GM23338 (cell line): Measurements from ENCODE around the gene SVIL. TPM values are rescaled to one million over a fixed set of nuclear protein-coding genes. Genes with fewer than 3 reads are reported as not detected.

Experiments used
- ATAC-seq: fragments of 200-7000 bp; cut with Tn5 transposase; 3 replicates; pipeline ENCODE4 v1.9.1; 2020
- DNase-seq: peaks from one replicate; pipeline ENCODE4 v3.0.0-alpha.2; 2015; ENCODE audit warnings: low spot score
- H2AFZ ChIP-seq: fragments of 200-600 bp; sonication (generic); 2 replicates; pipeline ENCODE4 v1.8.0; 2016; ENCODE audit warnings: antibody characterized with exemption, mild to moderate bottlenecking, moderate library complexity
- H3F3A ChIP-seq: fragments of 200-600 bp; sonication (generic); replicated peaks from 2 replicates; pipeline ENCODE4 v1.8.0; 2017; ENCODE audit warnings: antibody characterized with exemption, mixed run types, low read depth
- H3K27ac ChIP-seq: fragments of 200-600 bp; sonication (generic); 2 replicates; pipeline ENCODE4 v1.6.1; 2016; ENCODE audit warnings: low read depth
- H3K27me3 ChIP-seq: fragments of 200-600 bp; sonication (generic); 2 replicates; pipeline ENCODE4 v1.8.0; 2016; ENCODE audit warnings: mild to moderate bottlenecking, mixed run types, moderate library complexity; ENCODE audit not compliant: insufficient read depth
- H3K36me3 ChIP-seq: fragments of 200-600 bp; sonication (generic); 2 replicates; pipeline ENCODE4 v1.8.0; 2016; ENCODE audit warnings: mild to moderate bottlenecking; ENCODE audit not compliant: insufficient read depth
- H3K4me1 ChIP-seq: fragments of 200-600 bp; sonication (generic); 2 replicates; pipeline ENCODE4 v1.8.0; 2016; ENCODE audit warnings: mild to moderate bottlenecking, moderate library complexity; ENCODE audit not compliant: insufficient read depth
- H3K4me2 ChIP-seq: fragments of 200-600 bp; sonication (generic); 2 replicates; pipeline ENCODE4 v1.7.1; 2017; ENCODE audit warnings: mixed run types
- H3K4me3 ChIP-seq: fragments of 200-600 bp; sonication (generic); 2 replicates; pipeline ENCODE4 v1.6.1; 2016; ENCODE audit warnings: mixed run types
- H3K79me2 ChIP-seq: fragments of 200-600 bp; sonication (generic); replicated peaks from 2 replicates; pipeline ENCODE4 v1.8.0; 2017; ENCODE audit warnings: mild to moderate bottlenecking; ENCODE audit not compliant: insufficient read depth
- H3K9me2 ChIP-seq: fragments of 200-600 bp; sonication (generic); 2 replicates; pipeline ENCODE4 v1.8.0; 2017; ENCODE audit not compliant: insufficient read depth
- H4K20me1 ChIP-seq: fragments of 200-600 bp; sonication (generic); replicated peaks from 2 replicates; pipeline ENCODE4 v1.8.0; 2017; ENCODE audit warnings: mild to moderate bottlenecking; ENCODE audit not compliant: insufficient read depth
- H3K27ac Mint-ChIP-seq: 2 replicates; pipeline ENCODE4 v1.8.0; 2020; ENCODE audit warnings: inconsistent platforms, mild to moderate bottlenecking, moderate library complexity, mixed read lengths
- H3K27me3 Mint-ChIP-seq: 3 replicates; pipeline ENCODE4 v1.8.0; 2022; ENCODE audit warnings: low read depth, mild to moderate bottlenecking, moderate library complexity, mixed read lengths, inconsistent platforms; ENCODE audit not compliant: insufficient read depth, poor library complexity
- H3K36me3 Mint-ChIP-seq: 3 replicates; pipeline ENCODE4 v1.8.0; 2021; ENCODE audit warnings: low read depth, mild to moderate bottlenecking, inconsistent platforms, moderate library complexity, mixed read lengths
- H3K4me1 Mint-ChIP-seq: 3 replicates; pipeline ENCODE4 v1.8.0; 2020; ENCODE audit warnings: mild to moderate bottlenecking, inconsistent platforms, mixed read lengths
- H3K4me3 Mint-ChIP-seq: 3 replicates; pipeline ENCODE4 v1.8.0; 2021; ENCODE audit warnings: moderate library complexity, mild to moderate bottlenecking, inconsistent platforms, mixed read lengths
- H3K9me3 Mint-ChIP-seq: 3 replicates; pipeline ENCODE4 v1.8.0; 2020; ENCODE audit warnings: moderate library complexity, mild to moderate bottlenecking, inconsistent platforms, mixed read lengths
- EZH2 ChIP-seq: fragments of 200-600 bp; sonication (generic); IDR thresholded peaks from one replicate; pipeline ENCODE4 v1.8.0; 2017; ENCODE audit warnings: antibody characterized with exemption, mild to moderate bottlenecking, low read depth; ENCODE audit not compliant: unreplicated experiment
- JUNB ChIP-seq: IDR thresholded peaks from one replicate; pipeline ENCODE4 v1.6.1; 2016; ENCODE audit warnings: antibody characterized with exemption; ENCODE audit not compliant: unreplicated experiment
- REST ChIP-seq: IDR thresholded peaks from one replicate; pipeline ENCODE4 v1.6.1; 2018; ENCODE audit warnings: antibody characterized with exemption; ENCODE audit not compliant: unreplicated experiment
- ZNF114 ChIP-seq: fragments of 250-450 bp; sonication (Bioruptor Pico); IDR thresholded peaks from 2 replicates; pipeline ENCODE4 v1.5.0; 2020; ENCODE audit warnings: mild to moderate bottlenecking, moderate library complexity
- ZNF331 ChIP-seq: fragments of 250-450 bp; sonication (Bioruptor Pico); IDR thresholded peaks from 2 replicates; pipeline ENCODE4 v1.5.0; 2020; ENCODE audit warnings: low read depth, mild to moderate bottlenecking, moderate library complexity
- ZNF462 ChIP-seq: fragments of 250-450 bp; sonication (Bioruptor Pico); IDR thresholded peaks from 2 replicates; pipeline ENCODE4 v1.5.0; 2020; ENCODE audit warnings: mild to moderate bottlenecking, moderate library complexity
- polyA plus RNA-seq: library from polyadenylated mRNA; unstranded; fragments of >200 nt; fragmentation: Nextera tagmentation; extraction: Ambion mirVana; gene quantifications from 2 replicates; pipeline ENCODE4 v1.2.1, GENCODE V29; 2016
- total RNA-seq: library from RNA; depleted of rRNA; stranded (reverse); fragments of >200 nt; shearing (Covaris generic); gene quantifications from 2 replicates; pipeline ENCODE4 v1.2.3, GENCODE V29; 2014

SVIL gene
- total and polyA plus RNA-seq, 2 experiments from 2014 or later: 8.8 to 34.9 TPM

- H3K4me3 Mint-ChIP-seq: no peak overlapping the region
- no peaks in the 10 kb centered on the region for H3K79me2 ChIP-seq
- DNase-seq (no peak), ATAC-seq (no peak)
- no peak overlapping the region for H2AFZ ChIP-seq
- no peak overlapping the region for H3K27ac ChIP-seq
- no peaks in the 10 kb centered on the region for H3K36me3 ChIP-seq
- peaks cover 5% of the 10 kb centered on the region for H3K27me3 Mint-ChIP-seq
- no peaks in the 10 kb centered on the region for H3K27me3 ChIP-seq
- TF ChIP-seq EZH2: no peak
- TF ChIP-seq REST: no peak
- H3F3A ChIP-seq: no peaks in the 10 kb centered on the region
- no peaks in the 10 kb centered on the region for H4K20me1 ChIP-seq
- no peaks in the 10 kb centered on the region for H3K36me3 Mint-ChIP-seq
- no peak overlapping the region for H3K4me2 ChIP-seq
- H3K9me3 Mint-ChIP-seq: peaks cover 4% of the 10 kb centered on the region; the same call in 2 of the 3 replicates
- no peaks in the 10 kb centered on the region for H3K9me2 ChIP-seq
- no peak overlapping the region for H3K27ac Mint-ChIP-seq
- no peaks in the 10 kb centered on the region for H3K4me1 Mint-ChIP-seq
- no peaks in the 10 kb centered on the region for H3K4me1 ChIP-seq
- H3K4me3 ChIP-seq: no peak overlapping the region
These were observed 203.1 kb downstream of the SVIL start for GRCh38 chr10:29431711-29432110.

- no peaks in the 10 kb centered on the region for H3K79me2 ChIP-seq
These were observed 204.7 kb downstream of the SVIL start for GRCh38 chr10:29430101-29430500.

More at GRCh38 chr10:29430101-29430500, 204.7 kb downstream of the SVIL start:
- Histone ChIP-seq H3K27ac (no peak overlapping the region), H4K20me1 (no peaks in the 10 kb centered on the region), H2AFZ (no peak overlapping the region), H3K36me3 (no peaks in the 10 kb centered on the region), H3F3A (no peaks in the 10 kb centered on the region), H3K9me2 (no peaks in the 10 kb centered on the region), H3K27me3 (no peaks in the 10 kb centered on the region), H3K4me3 (no peak overlapping the region), H3K4me1 (no peaks in the 10 kb centered on the region), H3K4me2 (no peak overlapping the region)
- Mint-ChIP-seq H3K4me1 (no peaks in the 10 kb centered on the region), H3K27me3 (peaks cover 5% of the 10 kb centered on the region), H3K27ac (no peak overlapping the region), H3K36me3 (no peaks in the 10 kb centered on the region), H3K4me3 (no peak overlapping the region), H3K9me3 (no peaks in the 10 kb centered on the region; the same call in 2 of the 3 replicates)
- TF ChIP-seq JUNB: no peak
- TF ChIP-seq REST: no peak
- no peak for TF ChIP-seq ZNF114 (CRISPR knock-in tag)
- TF ChIP-seq ZNF462 (CRISPR knock-in tag): no peak
- TF ChIP-seq ZNF331 (CRISPR knock-in tag): no peak
- ATAC-seq: no peak
- DNase-seq: no peak
